GM21825 (cell line): ENCODE data around the gene GRIK3.

ENCODE experiments used
- ATAC-seq: cut with Tn5 transposase; IDR thresholded peaks from one replicate; pipeline ENCODE4 v1.9.1; 2021; ENCODE audit warnings: mild to moderate bottlenecking, moderate library complexity; ENCODE audit not compliant: unreplicated experiment

Gene GRIK3

GRCh38 chr1:36859926-36860325 lies 174.4 kb downstream of the GRIK3 start:
- ATAC-seq: no peak

- ATAC-seq: no peak
Measured at GRCh38 chr1:36858981-36859380, 175.3 kb downstream of the GRIK3 start.

GRCh38 chr1:36858553-36858952 lies 175.8 kb downstream of the GRIK3 start:
- no peak for ATAC-seq

GRCh38 chr1:36857754-36858153 lies 176.6 kb downstream of the GRIK3 start:
- ATAC-seq: no peak

GRCh38 chr1:36855699-36856494 lies 178.4 kb downstream of the GRIK3 start:
- no peak for ATAC-seq

- no peak for ATAC-seq
Measured at GRCh38 chr1:36853638-36854037, 180.7 kb downstream of the GRIK3 start.

GRCh38 chr1:36852586-36852985 lies 181.7 kb downstream of the GRIK3 start:
- no peak for ATAC-seq

- no peak for ATAC-seq
Measured at GRCh38 chr1:36851595-36851994, 182.7 kb downstream of the GRIK3 start.

GRCh38 chr1:36851087-36851486 lies 183.2 kb downstream of the GRIK3 start:
- no peak for ATAC-seq

- ATAC-seq: no peak
Measured at GRCh38 chr1:36849956-36850355, 184.4 kb downstream of the GRIK3 start.

GRCh38 chr1:36847761-36848160 lies 186.6 kb downstream of the GRIK3 start:
- no peak for ATAC-seq

- ATAC-seq: no peak
Measured at GRCh38 chr1:36847186-36847585, 187.1 kb downstream of the GRIK3 start.

- ATAC-seq: no peak
Measured at GRCh38 chr1:36846357-36846756, 188.0 kb downstream of the GRIK3 start.

- ATAC-seq: no peak
Measured at GRCh38 chr1:36845802-36846201, 188.5 kb downstream of the GRIK3 start.

GRCh38 chr1:36844917-36845316 lies 189.4 kb downstream of the GRIK3 start:
- no peak for ATAC-seq

GRCh38 chr1:36843906-36844610 lies 190.3 kb downstream of the GRIK3 start:
- no peak for ATAC-seq

GRCh38 chr1:36843027-36843426 lies 191.3 kb downstream of the GRIK3 start:
- ATAC-seq: no peak

- no peak for ATAC-seq
Measured at GRCh38 chr1:36842448-36842847, 191.9 kb downstream of the GRIK3 start.

- ATAC-seq: no peak
Measured at GRCh38 chr1:36839485-36839884, 194.8 kb downstream of the GRIK3 start.

- no peak for ATAC-seq
Measured at GRCh38 chr1:36838888-36839287, 195.4 kb downstream of the GRIK3 start.

- no peak for ATAC-seq
Measured at GRCh38 chr1:36836916-36837315, 197.4 kb downstream of the GRIK3 start.

GRCh38 chr1:36836196-36836883 lies 198.0 kb downstream of the GRIK3 start:
- ATAC-seq: no peak
